Endodermal cell (in vitro differentiated cells): Measurements from ENCODE around the gene FNDC1. TPM values are rescaled to one million over a fixed set of nuclear protein-coding genes. Genes with fewer than 3 reads are reported as not detected.

Experiments
- DNase-seq: peaks from one replicate; pipeline ENCODE4 v3.0.0-alpha.2; 2017
- H3K27ac ChIP-seq: 2 replicates; pipeline ENCODE4 v1.5.1; 2013; ENCODE audit warnings: mild to moderate bottlenecking, low read depth, low read length, moderate library complexity
- H3K27me3 ChIP-seq: 2 replicates; pipeline ENCODE4 v1.6.1; 2013; ENCODE audit warnings: mild to moderate bottlenecking, low read length, moderate library complexity; ENCODE audit not compliant: insufficient read depth, control insufficient read depth, poor library complexity, severe bottlenecking
- H3K36me3 ChIP-seq: 2 replicates; pipeline ENCODE4 v1.7.0; 2013; ENCODE audit warnings: mild to moderate bottlenecking, low read length, moderate library complexity; ENCODE audit not compliant: control insufficient read depth, insufficient read depth
- H3K4me1 ChIP-seq: one replicate; pipeline ENCODE4 v1.7.0; 2013; ENCODE audit warnings: low read length; ENCODE audit not compliant: control insufficient read depth, insufficient read depth
- H3K4me3 ChIP-seq: 2 replicates; pipeline ENCODE4 v1.5.1; 2013; ENCODE audit warnings: mild to moderate bottlenecking, low read length, moderate library complexity
- H3K9ac ChIP-seq: 2 replicates; pipeline ENCODE4 v1.6.1; 2013; ENCODE audit warnings: mild to moderate bottlenecking, low read length, moderate library complexity; ENCODE audit not compliant: poor library complexity, severe bottlenecking; ENCODE audit errors: extremely low read depth
- H3K9me3 ChIP-seq: 2 replicates; pipeline ENCODE4 v1.6.1; 2013; ENCODE audit warnings: mild to moderate bottlenecking, low read length, moderate library complexity; ENCODE audit not compliant: control insufficient read depth
- H3K27ac Mint-ChIP-seq: 2 replicates; pipeline ENCODE4 v1.8.0; 2020; ENCODE audit warnings: mixed read lengths
- H3K27me3 Mint-ChIP-seq: 2 replicates; pipeline ENCODE4 v1.8.0; 2021; ENCODE audit warnings: mild to moderate bottlenecking, mixed read lengths; ENCODE audit not compliant: insufficient read depth
- H3K36me3 Mint-ChIP-seq: 2 replicates; pipeline ENCODE4 v1.8.0; 2020; ENCODE audit warnings: low read depth, mixed read lengths
- H3K4me1 Mint-ChIP-seq: 2 replicates; pipeline ENCODE4 v1.8.0; 2020; ENCODE audit warnings: mixed read lengths
- H3K4me3 Mint-ChIP-seq: 2 replicates; pipeline ENCODE4 v1.8.0; 2020; ENCODE audit warnings: mild to moderate bottlenecking, moderate library complexity, mixed read lengths
- H3K9me3 Mint-ChIP-seq: 2 replicates; pipeline ENCODE4 v1.8.0; 2020; ENCODE audit warnings: mild to moderate bottlenecking, mixed read lengths
- WGBS, 2 experiments: methylation state at CpG; one replicate each; pipeline versions ENCODE4 v1.1.5 to v1.1.7; 2013; ENCODE audit warnings: missing lambda C conversion rate in 2 of 2, mixed read lengths in 1 of 2; ENCODE audit not compliant: insufficient coverage in 1 of 2, insufficient read length in 1 of 2; 5-methylcytosine and 5-hydroxymethylcytosine counted together
- total RNA-seq, 2 donors: library from RNA; stranded (reverse); fragmentation: NEBNext Ultra II Directional in 1 of 2; extraction: Animal tissue kit (Norgen Biotek cat#: 25700) in 1 of 2; gene quantifications; 2 replicates in 1 of 2; 3 replicates in 1 of 2; pipeline ENCODE4 v1.2.1, GENCODE V29; 2021
- TF ChIP-seq, protein P1 (sequence below): fragments of 200-600 bp; sonication (generic); conservative IDR thresholded peaks from 2 replicates; pipeline ENCODE4 v1.5.0; 2021; ENCODE audit warnings: antibody characterized with exemption, mild to moderate bottlenecking

FNDC1 gene
- total RNA-seq, 2 donors from 2014 or later = 0.55 to 0.62 TPM

DNA sequence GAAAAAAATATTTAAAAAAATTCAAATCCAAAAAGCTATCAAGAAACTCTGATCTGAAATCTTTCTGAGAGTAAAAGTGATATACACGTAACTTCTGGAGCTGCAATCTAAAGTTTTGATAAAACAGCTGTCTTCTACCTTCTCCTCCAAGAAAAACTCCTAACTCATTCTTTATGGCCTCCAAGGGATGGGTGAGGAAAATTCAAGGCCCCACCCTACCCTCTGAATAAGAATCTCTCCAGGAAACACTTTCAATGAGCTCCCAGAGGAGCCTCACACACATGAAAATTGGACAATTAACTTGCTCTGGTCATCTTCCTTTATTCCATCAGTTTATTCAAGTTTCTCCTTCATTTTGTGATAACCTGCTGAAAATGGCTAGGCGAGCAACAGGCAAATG, 93.4 kb downstream of the FNDC1 start:
- no peaks in the 10 kb centered on the region for H3K36me3 Mint-ChIP-seq
- no peaks in the 10 kb centered on the region for H3K4me1 Mint-ChIP-seq
- DNase-seq = no peak
- Histone ChIP-seq H3K4me3 (no peak overlapping the region), H3K27me3 (no peaks in the 10 kb centered on the region), H3K9ac (no peak overlapping the region), H3K27ac (no peak overlapping the region), H3K36me3 (no peaks in the 10 kb centered on the region), H3K9me3 (no peaks in the 10 kb centered on the region), H3K4me1 (no peaks in the 10 kb centered on the region)
- TF ChIP-seq, protein P1, sequence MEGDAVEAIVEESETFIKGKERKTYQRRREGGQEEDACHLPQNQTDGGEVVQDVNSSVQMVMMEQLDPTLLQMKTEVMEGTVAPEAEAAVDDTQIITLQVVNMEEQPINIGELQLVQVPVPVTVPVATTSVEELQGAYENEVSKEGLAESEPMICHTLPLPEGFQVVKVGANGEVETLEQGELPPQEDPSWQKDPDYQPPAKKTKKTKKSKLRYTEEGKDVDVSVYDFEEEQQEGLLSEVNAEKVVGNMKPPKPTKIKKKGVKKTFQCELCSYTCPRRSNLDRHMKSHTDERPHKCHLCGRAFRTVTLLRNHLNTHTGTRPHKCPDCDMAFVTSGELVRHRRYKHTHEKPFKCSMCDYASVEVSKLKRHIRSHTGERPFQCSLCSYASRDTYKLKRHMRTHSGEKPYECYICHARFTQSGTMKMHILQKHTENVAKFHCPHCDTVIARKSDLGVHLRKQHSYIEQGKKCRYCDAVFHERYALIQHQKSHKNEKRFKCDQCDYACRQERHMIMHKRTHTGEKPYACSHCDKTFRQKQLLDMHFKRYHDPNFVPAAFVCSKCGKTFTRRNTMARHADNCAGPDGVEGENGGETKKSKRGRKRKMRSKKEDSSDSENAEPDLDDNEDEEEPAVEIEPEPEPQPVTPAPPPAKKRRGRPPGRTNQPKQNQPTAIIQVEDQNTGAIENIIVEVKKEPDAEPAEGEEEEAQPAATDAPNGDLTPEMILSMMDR = no peak
- no peak overlapping the region for H3K4me3 Mint-ChIP-seq
- WGBS, 2 experiments = 93% methylated on average over 2 of the region's 2 CpGs; no CpG with 5 or more reads in 1 of the 2 experiments
- H3K9me3 Mint-ChIP-seq = no peaks in the 10 kb centered on the region
- no peaks in the 10 kb centered on the region for H3K27me3 Mint-ChIP-seq
- no peak overlapping the region for H3K27ac Mint-ChIP-seq

DNA sequence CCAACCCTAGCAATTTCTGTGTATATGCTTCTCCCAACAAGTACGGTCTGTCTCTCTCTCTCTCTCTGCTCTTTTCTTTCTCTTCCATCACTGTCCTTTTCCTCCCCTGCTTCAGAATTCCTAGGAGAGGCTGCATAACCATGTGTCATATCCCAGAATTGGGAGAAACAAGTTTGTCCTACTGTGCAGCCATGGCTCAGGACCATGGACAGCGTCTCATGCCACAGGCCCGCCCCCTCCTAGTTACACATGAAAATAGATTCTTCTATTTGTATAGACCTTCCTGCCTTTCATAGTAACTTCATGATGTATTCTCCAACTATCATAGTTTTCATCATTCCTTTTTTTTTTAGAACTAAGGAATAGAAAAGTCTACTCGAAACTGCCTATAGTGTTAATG, 98.0 kb downstream of the FNDC1 start:
- H3K9me3 ChIP-seq = no peaks in the 10 kb centered on the region
- no peak overlapping the region for H3K9ac ChIP-seq
- no peak overlapping the region for H3K4me3 ChIP-seq
- Mint-ChIP-seq H3K27me3 (no peaks in the 10 kb centered on the region), H3K4me1 (no peaks in the 10 kb centered on the region), H3K27ac (no peak overlapping the region), H3K4me3 (no peak overlapping the region), H3K36me3 (no peaks in the 10 kb centered on the region), H3K9me3 (no peaks in the 10 kb centered on the region)
- no peaks in the 10 kb centered on the region for H3K27me3 ChIP-seq
- 51 to 72% methylated on average over 4 of the region's 4 CpGs for WGBS, 2 experiments
- no peaks in the 10 kb centered on the region for H3K36me3 ChIP-seq
- peak; percentile 83 for DNase-seq
- H3K4me1 ChIP-seq = no peaks in the 10 kb centered on the region
- H3K27ac ChIP-seq = no peak overlapping the region
- TF ChIP-seq, protein P1 = no peak

DNA sequence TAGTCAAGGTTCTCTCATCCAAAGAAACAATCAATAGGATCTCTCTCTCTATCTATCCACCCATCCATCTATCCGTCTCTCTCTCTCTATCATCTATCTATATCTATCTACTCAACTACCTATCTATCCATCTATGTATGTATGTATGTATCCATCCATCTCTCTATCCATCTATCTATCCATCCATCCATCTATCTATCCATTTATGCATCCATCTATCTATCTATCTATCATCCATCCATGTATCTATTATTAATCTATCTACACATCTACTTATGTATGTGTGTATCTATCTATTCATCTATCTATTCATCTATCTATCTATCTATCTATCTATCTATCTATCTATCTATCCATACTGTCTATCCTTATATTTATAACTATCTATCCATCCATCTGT, 99.3 kb downstream of the FNDC1 start:
- TF ChIP-seq, protein P1 = no peak
- no peaks in the 10 kb centered on the region for H3K36me3 ChIP-seq
- Mint-ChIP-seq H3K27me3 (no peaks in the 10 kb centered on the region), H3K9me3 (no peaks in the 10 kb centered on the region), H3K36me3 (no peaks in the 10 kb centered on the region), H3K27ac (no peak overlapping the region), H3K4me1 (no peaks in the 10 kb centered on the region), H3K4me3 (no peak overlapping the region)
- no peak overlapping the region for H3K4me3 ChIP-seq
- no peak overlapping the region for H3K27ac ChIP-seq
- DNase-seq = no peak
- no peaks in the 10 kb centered on the region for H3K27me3 ChIP-seq
- no peaks in the 10 kb centered on the region for H3K9me3 ChIP-seq
- no peaks in the 10 kb centered on the region for H3K4me1 ChIP-seq
- no peak overlapping the region for H3K9ac ChIP-seq
- 82 to 100% methylated on average over 1 of the region's 1 CpG for WGBS, 2 experiments
